Retinal pigment epithelial cell (primary cell): ENCODE measurements around the gene LRFN2.

Source experiments
- DNase-seq: peaks from one replicate; pipeline ENCODE4 v3.0.0-alpha.2; 2010; ENCODE audit warnings: low read depth
- H3K4me3 ChIP-seq: 2 replicates; pipeline ENCODE4 v1.5.1; 2011; ENCODE audit warnings: mild to moderate bottlenecking, low read length, control low read depth, moderate library complexity
- CTCF ChIP-seq: conservative IDR thresholded peaks from 2 replicates; pipeline ENCODE4 v1.5.1; 2011; ENCODE audit warnings: low read depth, low read length, control low read depth, inconsistent platforms

The LRFN2 gene

GRCh38 chr6:40485795-40486194 lies 101.4 kb downstream of the LRFN2 start:
- no peak for TF ChIP-seq CTCF
- DNase-seq, result no peak
- no peak overlapping the region for H3K4me3 ChIP-seq

- no peak for TF ChIP-seq CTCF
- DNase-seq, result no peak
- no peak overlapping the region for H3K4me3 ChIP-seq
These were observed 101.9 kb downstream of the LRFN2 start for GRCh38 chr6:40485300-40485699.

GRCh38 chr6:40484066-40484465 lies 103.1 kb downstream of the LRFN2 start:
- no peak overlapping the region for H3K4me3 ChIP-seq
- no peak for TF ChIP-seq CTCF
- no peak for DNase-seq

- TF ChIP-seq CTCF, result no peak
- H3K4me3 ChIP-seq, result no peak overlapping the region
- DNase-seq, result no peak
These were observed 104.6 kb downstream of the LRFN2 start for GRCh38 chr6:40482532-40482931.

GRCh38 chr6:40480678-40481077 lies 106.5 kb downstream of the LRFN2 start:
- H3K4me3 ChIP-seq, result no peak overlapping the region
- DNase-seq, result no peak
- no peak for TF ChIP-seq CTCF

GRCh38 chr6:40479706-40480105 lies 107.5 kb downstream of the LRFN2 start:
- no peak overlapping the region for H3K4me3 ChIP-seq
- no peak for TF ChIP-seq CTCF
- DNase-seq, result no peak

GRCh38 chr6:40477246-40478126 lies 109.7 kb downstream of the LRFN2 start:
- no peak for DNase-seq
- no peak overlapping the region for H3K4me3 ChIP-seq
- TF ChIP-seq CTCF, result no peak
